NCI-H345 (cell line): ENCODE measurements around the gene EHD3.

Source experiments
- DNase-seq: peaks from one replicate; lab custom pipeline; 2025; lab: John Stamatoyannopoulos, UW

Gene EHD3

GRCh38 chr2:31236433-31237205, 2.7 kb downstream of the EHD3 start:
- DNase-seq: no peak

GRCh38 chr2:31237348-31238017, 3.5 kb downstream of the EHD3 start:
- DNase-seq: no peak

- no peak for DNase-seq
These were observed 4.4 kb downstream of the EHD3 start for GRCh38 chr2:31238126-31238905.

- no peak for DNase-seq
These were observed 5.1 kb downstream of the EHD3 start for GRCh38 chr2:31238906-31239592.

- no peak for DNase-seq
These were observed 5.7 kb downstream of the EHD3 start for GRCh38 chr2:31239593-31240177.

GRCh38 chr2:31240381-31241365, 6.7 kb downstream of the EHD3 start:
- DNase-seq: no peak

- no peak for DNase-seq
These were observed 7.8 kb downstream of the EHD3 start for GRCh38 chr2:31241625-31242270.

- DNase-seq: no peak
These were observed 9.1 kb downstream of the EHD3 start for GRCh38 chr2:31243053-31243452.

GRCh38 chr2:31244101-31244500, 10.1 kb downstream of the EHD3 start:
- no peak for DNase-seq

GRCh38 chr2:31246184-31246852, 12.4 kb downstream of the EHD3 start:
- DNase-seq: no peak

GRCh38 chr2:31247711-31248110, 13.8 kb downstream of the EHD3 start:
- no peak for DNase-seq

- no peak for DNase-seq
These were observed 14.2 kb downstream of the EHD3 start for GRCh38 chr2:31248139-31248538.

GRCh38 chr2:31249009-31249690, 15.2 kb downstream of the EHD3 start:
- no peak for DNase-seq

GRCh38 chr2:31251018-31251417, 17.1 kb downstream of the EHD3 start:
- no peak for DNase-seq

- no peak for DNase-seq
These were observed 17.9 kb downstream of the EHD3 start for GRCh38 chr2:31251851-31252250.

GRCh38 chr2:31253356-31254131, 19.6 kb downstream of the EHD3 start:
- no peak for DNase-seq

- DNase-seq: no peak
These were observed 20.6 kb downstream of the EHD3 start for GRCh38 chr2:31254237-31255203.
